Activated CD4-positive, alpha-beta T cell treated with anti-CD3 and anti-CD28 coated beads, Interleukin-2, amount 50 U/mL, for 24 hours (primary cell): ENCODE results near the gene OST4.

ENCODE experiments used
- DNase-seq, 2 donors: peaks; one replicate each; pipeline ENCODE4 v3.0.0-alpha.2; 2020; ENCODE audit warnings: low read depth in 1 of 2, low spot score in 1 of 2

OST4 gene

DNA sequence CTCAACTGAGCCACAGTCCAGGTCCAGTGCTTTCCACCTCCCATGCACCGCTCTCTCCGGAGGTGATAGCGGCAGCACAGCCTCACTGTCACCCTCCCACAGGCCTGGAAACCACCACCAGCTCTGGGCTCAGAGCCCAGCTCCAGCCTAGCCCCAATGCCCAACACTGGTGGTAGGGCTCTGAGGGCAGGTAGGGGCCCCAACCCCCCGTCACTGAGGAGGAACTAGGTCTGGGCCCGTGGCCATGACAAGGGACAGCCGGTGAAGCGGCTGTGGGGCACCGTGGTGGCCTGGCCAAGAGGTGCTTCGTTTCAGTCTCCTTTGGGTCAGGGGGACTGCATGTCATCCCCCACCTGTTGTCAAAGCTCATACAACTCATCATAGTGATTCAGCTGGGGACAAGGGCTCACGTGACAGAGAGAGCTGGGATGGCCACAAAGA is 44.2 kb downstream of the OST4 start:
- no peak for DNase-seq

- DNase-seq = no peak
These were observed 45.3 kb downstream of the OST4 start for GRCh38 chr2:27025861-27026851.

DNA sequence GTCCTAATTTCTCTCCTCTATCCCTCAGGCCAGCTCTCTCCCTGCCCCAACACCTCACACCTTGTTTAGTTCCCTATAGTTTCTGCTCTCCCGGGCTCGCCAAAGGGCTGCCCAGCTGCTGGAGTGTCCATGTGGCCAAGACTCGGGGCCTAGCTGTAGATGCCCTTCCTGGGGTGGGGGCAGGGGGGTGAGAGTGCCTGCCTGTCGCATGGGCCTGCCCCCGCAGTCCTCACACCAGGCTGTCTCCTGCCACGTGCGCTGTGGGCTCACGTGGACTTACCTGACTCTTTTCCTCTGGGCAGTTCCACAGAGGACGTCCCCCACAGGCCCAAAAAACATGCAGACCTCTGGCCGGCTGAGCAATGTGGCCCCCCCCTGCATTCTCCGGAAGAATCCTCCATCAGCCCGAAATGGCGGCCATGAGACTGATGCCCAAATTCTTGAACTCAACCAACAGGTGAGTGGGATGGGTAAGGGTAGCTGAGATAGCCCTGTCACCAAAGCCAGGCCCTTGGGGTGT is 46.1 kb downstream of the OST4 start:
- no peak for DNase-seq

DNA sequence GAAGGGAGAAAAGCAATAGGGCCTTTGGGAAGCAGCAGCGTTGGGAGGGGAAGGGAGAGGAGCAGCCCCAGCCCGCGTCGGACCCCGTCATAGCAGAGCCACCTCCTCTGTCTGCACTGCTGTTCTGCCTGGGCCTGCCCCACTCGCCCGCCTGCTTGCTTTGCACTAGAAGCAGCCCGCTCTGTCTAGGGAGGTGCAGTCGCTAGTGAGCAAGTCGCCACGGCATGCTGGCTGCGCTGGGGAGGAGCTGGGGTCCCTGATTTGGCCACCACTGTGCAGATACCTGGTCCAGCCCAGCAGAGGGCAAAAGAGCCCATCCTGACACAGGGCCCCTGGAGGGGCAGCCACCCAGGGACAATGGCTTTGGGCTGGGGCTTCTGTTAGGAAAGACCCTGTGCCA is 46.6 kb downstream of the OST4 start:
- no peak for DNase-seq

DNA sequence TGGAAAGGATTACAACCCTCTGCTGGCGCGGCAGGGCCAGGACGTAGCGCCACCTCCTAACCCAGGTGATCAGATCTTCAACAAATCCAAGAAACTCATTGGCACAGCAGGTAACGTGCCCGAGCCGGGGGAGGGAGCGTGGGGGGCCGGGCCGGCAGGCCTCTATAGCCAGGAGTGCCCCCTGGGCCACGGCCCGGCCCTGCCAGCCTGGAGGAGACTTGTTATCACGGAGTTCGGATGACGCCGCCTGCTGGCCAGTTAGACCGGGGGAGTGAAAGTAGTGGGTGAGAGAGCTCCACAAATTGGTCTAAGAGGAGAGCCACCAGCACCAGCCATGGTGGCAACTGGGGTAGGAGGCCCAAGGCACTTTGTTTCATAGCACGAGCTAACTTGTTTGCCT is 47.3 kb downstream of the OST4 start:
- no peak for DNase-seq

- no peak for DNase-seq
These were observed 47.7 kb downstream of the OST4 start for GRCh38 chr2:27023740-27024139.

- DNase-seq = no peak
These were observed 50.0 kb downstream of the OST4 start for GRCh38 chr2:27021253-27022049.
